Stimulated activated CD8-positive, alpha-beta memory T cell treated with anti-CD3 and anti-CD28 coated beads, Interleukin-7, amount 100 ng/mL, for 4 hours (primary cell): ENCODE measurements around the gene C14orf132.

Source experiments
- DNase-seq, 2 donors: peaks; one replicate each; pipeline ENCODE4 v3.0.0-alpha.2; 2020; ENCODE audit warnings: low read depth in 2 of 2

Gene C14orf132

DNA sequence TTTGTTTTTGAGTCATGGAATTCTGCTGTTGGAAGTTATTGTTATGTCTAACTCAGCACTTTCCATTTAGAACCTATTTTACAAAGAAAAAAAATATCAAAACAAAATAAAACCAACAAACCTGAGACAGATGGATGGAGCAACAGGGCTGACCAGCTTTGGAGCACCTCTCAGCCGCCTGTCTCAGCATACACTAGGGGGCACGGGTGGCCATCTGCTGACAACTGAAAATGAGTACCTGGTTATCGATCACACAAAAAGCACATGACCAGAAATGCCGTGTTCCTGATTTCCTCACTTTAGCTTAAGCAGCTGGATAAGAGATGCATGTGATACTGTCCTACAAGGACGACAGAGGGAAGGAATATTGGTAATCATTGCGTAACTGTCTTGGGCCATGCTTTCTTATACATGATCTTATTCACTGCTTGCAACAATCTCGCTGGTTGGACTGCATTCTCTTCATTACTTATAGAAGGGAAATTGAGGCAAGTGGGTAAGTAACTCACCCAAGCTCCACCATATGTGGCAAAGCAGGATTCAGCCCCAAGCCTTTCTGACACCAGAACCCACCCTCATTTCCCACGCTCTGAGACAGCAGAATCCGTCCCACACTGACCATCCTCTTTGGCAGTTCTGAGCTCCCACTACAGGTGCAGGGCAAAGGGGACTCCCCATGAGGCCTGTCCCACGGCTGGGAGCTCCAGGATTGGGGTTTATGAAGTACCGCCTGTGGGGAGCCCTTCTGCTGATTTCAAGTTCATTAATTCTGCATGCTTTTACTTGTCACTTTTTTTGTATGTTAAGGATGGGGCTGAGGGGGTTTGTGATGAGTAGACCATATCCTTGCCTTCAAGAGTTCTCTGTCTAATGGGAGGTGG, 43.5 kb downstream of the C14orf132 start:
- DNase-seq: no peak

DNA sequence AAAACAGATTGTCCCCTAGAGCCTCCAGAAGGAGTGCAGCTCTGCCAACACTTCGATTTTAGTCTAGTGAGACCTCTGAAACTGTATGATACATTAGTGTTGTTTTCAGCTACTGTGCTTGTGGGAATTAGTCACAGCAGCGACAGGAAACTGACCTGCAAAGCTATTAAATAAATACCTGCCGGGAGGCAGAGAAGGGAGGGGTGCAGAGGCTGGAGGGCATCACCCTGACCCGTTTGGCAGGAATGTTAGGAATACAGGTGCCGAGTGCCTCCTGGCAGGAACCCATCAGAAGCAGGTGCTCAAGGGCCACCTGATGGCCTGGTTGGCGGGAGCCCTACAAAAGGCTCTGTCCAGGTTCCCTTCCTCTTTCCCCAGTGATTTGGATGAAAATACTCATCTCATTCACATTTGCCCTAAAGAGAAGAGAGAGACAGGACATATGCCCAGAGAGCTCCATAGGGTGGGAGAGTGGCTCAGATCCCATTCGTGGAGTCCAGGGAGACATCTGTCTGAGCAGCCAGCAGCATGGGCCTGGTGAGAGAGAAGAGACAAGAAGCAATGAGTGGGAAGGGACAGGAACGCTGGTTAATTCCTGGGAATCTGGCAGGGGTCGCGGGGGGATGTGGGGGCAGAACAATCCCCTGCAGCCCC, 44.6 kb downstream of the C14orf132 start:
- DNase-seq: no peak

DNA sequence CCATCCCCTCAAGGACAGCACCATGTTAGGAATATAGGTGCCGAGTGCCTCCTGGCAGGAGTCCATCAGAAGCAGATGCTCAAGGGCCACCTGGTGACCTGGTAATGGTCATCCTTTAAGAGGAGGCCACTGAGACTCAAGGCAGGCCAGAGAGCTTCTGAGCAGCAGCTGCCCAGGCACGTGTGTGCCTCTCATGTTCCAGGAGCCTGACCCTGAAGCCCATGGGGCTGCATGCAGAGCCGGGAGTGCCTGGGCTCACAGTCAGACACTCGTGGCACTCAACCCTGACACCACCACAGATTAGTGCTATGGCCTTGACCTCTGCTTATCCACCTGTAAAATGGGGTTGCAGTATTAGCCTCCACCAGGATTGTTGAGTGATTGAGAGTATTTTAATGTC, 45.6 kb downstream of the C14orf132 start:
- DNase-seq: no peak

DNA sequence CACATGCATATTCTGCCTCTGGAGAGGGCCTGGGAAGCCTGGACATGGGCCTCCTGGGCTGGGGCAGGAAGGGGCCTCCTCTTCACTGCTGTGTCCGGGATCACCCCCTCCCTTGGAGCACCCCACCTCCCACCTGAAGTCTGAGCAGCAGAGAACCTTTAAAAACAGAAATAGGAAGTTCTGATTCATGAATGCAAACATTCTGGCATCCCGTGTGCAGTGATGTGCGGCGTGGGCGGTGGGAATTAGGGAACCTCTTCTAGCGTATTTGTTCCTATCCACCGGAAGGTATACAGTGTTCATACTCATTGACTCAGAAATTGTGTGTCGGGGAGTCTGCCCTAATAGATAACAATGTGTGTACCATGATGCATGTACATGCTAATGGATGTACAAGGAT, 46.2 kb downstream of the C14orf132 start:
- no peak for DNase-seq

DNA sequence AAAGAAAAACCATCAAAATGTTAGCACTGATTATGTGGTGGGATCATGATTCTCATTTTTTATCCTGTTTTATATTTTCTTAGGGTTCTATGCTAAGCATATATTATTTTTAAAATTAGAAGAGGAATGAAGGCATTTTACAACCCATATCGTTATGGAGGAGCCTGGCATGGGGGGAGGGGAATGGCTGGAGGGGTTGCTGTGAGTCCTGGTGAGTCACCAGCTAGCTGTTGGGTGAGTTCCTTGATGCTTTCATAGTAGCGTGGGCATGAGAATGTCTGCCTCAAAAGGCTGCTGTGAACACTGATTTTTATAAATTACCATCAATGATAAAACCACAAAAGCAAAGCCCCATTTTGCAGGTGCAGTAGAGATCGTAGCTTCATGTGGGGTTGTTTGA, 46.9 kb downstream of the C14orf132 start:
- DNase-seq: no peak

DNA sequence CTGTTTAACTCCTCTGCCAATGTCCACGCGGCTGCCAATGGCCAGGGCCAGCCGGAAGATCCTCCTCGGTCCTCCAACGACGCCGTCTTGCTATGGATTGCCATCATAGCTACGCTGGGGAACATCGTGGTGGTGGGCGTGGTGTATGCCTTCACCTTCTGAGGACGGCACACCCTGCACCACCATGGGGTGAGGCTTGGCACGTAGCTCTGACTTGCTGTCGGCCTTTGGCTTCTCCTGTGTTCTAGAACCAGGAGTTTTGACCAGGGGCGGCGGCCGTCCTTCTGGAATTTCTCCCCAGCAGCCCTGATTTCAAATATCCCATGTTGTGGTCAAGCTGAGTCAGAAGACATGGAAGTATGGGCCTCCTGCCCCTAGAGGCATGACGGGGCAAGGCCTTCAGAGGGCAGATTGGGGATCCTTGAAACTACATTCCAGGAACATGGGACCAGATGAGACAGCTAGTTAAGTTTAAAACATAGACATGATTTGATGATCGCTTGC, 47.5 kb downstream of the C14orf132 start:
- no peak for DNase-seq

DNA sequence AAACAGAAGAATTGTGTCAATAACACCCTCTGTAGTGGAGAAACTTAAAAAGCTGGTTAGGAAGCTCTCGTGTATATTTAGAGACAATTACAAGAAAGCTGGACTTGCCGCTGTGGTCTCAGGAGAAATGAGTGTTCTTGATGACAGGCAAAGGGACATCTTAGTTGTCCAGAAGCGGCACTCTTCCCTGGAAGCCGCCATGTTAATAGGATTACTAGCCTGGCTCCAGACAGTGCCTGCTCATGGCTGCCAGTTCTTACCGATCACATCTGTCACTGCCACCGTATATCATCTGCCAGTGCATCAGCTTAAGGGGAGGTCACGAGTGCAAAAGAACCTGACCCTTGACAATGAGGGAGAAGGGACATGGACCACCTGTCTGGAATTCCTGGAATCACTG, 48.9 kb downstream of the C14orf132 start:
- no peak for DNase-seq

DNA sequence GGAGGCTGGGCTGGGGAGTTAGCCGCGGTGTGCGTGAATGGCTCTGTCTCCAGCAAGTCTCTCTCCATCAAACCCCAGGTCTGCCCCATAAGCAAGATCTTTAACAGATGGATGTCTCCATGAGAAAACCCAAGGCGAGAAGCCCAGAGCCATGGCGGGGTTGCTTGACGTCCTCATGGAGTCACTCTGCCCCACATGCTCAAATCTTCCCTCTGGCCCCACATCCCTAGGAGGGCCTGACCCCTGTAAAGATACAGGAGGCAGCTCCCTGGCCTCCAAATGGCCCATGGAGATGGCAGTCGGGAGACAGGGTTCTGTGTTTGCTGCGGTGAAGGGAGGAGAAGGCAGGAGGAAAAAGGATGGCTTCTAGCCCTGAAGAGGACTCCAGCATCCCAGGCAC, 49.3 kb downstream of the C14orf132 start:
- DNase-seq: no peak

DNA sequence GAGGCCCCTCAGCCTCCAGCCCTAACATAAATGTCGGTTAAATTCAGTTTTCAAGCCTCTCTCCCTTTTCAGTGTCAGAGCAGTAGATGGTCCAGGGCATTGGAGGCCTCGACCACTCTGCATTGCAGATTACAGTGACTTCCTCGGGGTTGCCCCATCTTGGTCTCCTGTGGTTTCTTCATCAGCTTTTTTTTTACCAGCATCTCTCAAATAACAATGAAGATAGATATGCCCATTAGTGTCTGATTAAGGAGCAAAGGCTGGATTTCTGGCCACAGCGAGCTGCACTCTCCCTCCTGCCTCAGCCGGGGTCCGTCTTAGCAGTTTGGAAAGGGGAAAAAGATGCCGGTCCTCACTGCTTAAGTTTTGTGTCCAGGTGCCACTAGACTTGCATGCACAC, 49.7 kb downstream of the C14orf132 start:
- DNase-seq: no peak

DNA sequence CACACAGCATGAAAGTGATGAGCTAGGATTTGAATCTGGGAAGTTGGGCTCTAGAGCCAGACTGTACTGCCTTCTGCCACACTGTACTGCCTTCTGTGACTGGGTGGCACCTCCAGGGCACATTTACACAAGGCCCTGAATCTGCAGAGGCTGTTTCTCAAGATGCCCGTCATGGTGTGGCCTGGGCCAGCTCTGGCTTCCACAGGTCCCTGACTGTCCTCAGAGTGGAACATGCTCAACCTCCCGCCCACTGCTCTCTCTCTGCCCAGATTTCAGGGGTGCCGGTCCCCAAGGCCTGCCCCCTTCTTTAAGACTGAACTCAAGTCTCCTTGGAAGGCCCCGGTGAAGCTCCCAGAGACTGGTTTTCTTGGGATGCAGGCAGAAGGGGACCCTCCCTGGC, 50.2 kb downstream of the C14orf132 start:
- DNase-seq: no peak

DNA sequence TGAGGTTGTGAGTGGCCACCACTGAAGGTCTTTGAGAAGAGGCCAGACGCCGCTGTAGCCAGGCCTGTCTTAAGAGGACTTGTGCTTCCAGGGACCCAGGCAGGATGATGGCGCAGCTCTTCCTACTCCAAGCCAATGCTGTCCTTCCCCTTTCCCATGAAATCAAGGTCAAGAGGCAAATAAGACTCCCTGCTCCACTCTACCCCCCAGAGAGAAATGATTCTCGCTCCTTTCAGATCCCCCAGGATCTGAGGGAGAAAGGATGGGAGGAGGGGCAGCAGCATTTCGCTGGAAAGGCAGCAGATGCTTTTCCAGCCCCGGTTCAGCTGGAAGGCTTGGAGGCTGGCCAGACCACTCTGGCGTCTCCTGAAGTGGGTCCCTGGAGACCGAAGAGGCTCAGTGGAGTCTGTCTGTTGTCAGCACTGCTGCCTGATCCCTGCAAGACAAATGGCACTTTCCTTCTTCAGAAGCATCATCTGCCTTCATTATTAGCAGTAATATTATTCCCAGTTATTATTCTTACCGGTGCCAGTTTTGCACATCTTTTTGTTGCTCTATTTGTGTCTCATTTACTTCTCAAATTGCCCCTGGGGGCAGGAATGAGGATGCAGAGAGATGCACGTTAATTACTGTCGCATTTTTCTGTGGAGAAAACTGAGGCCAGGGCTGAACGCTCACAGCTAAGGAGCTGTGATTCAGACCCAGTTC, 51.4 kb downstream of the C14orf132 start:
- no peak for DNase-seq

DNA sequence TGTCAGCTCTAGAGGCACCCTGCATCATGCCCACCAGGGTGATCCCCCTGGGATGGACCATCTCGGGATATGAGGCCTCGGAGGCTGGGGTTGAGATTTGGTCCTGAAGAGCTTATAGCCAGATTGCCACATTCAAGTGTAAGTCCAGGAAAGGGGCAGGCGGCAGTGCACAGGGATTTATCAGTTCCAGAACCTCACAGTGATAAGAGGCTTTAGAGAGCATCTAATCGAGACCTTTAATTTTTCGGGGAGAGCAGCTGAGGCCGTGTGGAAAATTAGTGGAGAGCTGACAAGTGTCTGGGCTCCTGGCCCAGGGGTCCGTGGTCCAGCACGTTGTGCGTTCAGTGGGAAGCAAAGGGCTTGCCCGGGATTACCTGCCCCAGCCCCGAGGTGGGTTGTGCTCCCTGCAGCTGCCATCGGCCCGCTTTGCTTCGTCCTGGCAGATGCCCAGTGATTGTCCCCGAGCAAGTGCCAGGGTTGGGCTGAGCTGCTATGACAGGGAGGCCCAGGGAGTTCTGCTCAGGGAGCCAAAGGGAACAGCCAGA, 52.1 kb downstream of the C14orf132 start:
- DNase-seq: no peak

DNA sequence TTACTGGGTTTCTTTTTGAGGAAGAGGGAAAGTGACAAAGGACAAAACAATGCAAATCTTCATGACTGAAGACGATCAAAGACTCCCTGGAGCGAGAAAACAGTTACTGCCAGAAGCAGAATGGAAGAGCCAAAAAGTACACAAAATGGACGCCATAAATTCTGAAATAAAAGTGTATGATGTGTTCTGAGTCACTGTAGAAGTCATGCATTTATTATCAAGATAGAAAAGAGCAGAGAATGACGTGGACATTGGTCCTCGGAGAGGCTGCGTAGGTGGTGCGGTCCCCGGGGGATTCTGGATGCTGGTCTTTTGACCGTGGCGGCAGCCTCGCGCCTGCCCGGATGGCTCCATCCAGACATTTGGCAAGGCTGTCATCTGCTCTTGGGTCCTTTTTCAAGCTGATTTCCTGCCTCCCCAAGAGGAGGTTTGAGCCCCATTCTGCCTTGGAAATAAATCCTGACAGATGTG, 52.8 kb downstream of the C14orf132 start:
- DNase-seq: no peak

DNA sequence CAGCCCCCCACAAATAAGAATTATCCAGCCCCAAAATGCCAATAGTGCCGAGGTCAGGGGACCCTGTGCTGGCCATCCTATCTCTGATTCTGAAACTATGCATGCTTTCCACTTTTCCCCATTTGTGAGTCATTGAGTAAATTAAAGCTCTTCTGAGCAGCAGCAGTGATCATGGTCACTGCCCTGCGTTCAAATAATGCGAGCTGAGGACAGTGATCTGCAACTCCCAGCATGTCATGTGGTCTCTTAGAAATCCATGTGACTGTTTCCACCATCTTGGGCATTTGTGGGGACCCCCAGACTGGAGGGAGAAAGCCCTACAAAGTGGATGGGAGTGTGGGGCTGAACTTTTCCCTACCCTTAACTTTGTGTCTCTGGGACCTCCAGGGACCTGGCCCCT, 53.8 kb downstream of the C14orf132 start:
- DNase-seq: no peak

DNA sequence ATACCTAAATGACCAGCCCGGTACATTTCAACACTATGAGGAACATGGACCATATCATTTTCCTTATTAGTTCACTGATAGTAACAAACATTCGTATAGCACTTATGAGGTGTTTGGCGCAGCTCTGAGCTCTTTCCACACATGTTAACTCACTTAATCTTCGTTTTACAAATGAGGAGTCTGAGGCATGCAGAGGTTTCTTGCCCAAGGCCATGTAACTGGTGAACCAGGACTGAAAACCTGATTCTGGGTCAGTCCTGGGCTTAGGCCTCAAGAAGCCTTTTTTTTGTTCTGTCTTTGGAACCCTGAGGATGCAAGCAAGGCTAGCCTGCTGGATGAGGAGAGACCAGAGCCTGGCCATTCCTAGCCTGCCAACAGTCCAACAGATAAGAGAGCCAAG, 55.0 kb downstream of the C14orf132 start:
- no peak for DNase-seq

DNA sequence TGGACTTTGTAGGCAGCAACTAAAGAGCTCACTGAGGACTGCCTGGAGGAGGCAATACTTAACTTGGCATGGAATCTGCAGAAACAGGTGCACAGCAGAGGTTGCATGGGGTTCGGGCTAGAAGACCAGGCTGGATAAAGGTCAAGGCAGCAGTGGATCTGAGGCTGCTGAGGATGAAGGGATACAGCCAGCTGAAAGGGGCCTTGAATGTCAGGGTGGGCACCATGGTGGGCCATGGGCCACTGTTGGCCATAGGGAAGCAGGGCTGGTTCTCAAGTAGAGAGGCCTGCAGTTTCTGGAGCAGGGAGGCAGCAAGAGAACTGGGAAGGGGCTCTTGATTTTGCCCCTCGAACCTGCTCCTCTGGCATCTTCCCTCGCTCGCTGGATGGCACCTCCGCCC, 55.5 kb downstream of the C14orf132 start:
- DNase-seq: no peak

DNA sequence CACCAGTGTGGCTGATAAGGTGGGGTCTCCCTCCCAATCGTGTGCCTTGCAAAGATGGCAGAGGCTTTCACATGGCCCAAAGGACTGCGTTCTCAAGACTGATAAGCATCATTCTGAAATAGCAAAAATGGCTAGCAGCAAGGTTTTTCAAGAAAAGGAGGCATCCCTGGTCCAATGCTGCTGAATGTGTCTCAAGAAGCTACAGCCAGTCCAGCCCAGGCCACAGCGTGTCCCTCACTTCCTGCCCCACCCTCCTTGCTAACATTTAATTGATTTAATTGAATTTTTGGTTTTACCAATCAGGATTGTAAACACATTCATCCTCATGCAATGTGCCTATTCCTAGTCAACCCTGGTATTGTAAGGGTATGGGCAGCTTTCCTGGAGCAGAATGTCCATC, 55.9 kb downstream of the C14orf132 start:
- no peak for DNase-seq

DNA sequence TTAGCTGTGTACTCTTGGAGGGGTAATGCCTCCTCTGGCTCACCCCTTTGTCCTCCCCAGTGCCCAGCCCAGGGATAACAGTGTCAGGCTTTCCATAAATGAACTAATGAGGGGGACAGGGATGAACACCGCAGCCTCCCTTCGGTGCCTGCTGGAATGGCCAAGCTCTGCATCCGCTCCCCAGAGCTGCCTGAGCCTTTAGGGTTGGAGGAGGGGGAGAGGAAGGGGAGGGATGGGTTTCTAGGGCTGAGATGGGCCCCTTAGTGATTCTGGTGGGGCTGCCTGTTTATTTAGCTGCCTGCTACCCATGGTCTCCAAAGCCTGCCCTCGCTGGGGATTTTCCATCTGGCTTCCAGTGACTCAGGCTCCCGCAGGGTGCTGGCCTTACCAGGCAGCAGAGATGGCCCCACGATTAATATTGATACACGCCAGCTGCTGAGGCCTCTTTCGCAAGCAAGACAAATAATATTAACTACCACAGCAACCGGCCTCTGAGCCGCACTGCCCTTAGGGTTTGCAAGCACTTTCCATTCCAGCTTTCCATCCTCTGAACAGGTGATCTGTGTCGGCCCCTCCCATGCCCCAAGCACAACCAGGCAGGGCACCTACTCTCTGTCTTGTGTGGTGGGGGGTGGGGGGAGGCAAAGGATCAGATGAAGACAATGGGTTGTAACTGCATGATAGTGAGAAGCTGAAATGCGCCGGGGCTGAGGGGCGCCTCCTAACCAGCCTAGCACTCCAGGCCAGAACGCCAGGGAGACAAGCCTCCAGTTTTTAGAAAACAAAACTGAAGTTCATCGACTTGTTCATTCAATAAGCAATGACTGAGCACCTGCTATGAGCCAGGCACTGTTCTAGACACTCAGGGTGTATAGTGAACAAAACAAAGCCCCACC, 56.7 kb downstream of the C14orf132 start:
- DNase-seq: no peak

DNA sequence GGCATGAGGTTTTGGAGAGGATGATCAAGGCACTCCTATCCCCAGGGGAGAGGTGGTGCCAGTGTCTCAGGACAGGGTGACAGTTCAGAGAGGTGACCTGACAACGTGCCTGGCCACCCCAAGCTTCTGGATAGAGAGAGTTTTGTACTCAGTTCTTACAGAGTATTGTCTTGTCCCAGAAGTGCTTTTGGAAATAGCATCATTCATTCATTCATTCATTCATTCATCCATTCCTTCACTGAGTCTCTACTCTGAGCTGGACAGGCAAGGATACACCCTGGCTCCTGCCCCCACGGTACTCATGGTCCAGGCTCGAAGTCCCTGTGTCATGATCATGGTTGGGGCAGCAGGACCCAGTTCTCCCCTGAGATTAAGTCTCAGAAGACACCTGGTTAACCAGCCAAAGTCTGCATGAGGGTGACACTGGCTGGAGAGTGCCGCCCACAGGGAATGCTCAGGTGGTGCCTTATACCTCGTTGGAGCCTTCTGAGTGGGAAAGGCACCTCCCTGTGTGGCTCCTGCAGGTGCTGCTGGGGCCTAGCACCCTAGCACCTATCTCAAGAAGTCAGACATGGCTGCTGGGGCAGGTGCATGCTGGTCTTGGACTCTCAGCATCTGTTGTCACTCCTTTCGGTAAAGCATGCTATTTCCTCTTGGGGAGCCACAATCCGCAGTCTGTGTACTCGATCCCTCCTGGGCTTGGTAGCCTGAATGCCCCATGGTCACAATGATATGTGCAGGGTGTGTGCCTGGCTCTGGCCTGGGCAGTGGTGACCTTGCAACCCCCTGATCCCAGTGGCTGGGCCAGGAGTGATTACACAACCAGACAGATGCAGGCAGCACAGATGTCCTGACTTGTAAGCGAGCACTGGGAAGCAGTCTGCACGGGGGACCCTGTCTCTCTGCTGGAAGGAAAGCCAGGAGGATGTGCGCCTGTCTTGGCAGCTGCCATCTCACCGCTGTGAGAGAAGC, 57.8 kb downstream of the C14orf132 start:
- DNase-seq: no peak

DNA sequence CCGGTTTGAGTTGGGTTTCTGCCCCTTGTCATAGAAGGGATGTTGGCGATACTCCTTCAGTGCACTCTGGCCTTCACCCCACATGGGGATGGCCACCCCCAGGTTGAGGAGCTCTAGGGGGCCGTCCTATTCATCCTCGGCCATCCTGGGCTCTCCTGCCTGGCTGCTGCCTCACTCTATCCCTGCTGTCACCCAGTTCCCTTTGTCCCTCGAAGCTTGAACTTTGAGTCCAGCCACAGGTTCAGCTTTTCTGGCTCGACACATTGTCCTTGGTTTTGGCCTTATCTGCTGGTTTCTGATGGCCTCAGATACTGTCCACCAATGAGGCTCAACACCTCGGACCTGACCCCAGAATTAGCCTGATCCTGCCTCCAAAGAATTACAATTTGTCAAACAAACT, 58.6 kb downstream of the C14orf132 start:
- DNase-seq: no peak
